ENCODE results near the gene ZNF709. TPM values are rescaled to one million over a fixed set of nuclear protein-coding genes. Genes with fewer than 3 reads are reported as not detected.
"Not testable (repeated sequence)": the region's sequence is repeated elsewhere in the genome, so short reads cannot be mapped to it uniquely, and the experiment has no call there.

ZNF709 gene
- total RNA-seq, 1 experiment from 2014 or later, result not detected

DNA sequence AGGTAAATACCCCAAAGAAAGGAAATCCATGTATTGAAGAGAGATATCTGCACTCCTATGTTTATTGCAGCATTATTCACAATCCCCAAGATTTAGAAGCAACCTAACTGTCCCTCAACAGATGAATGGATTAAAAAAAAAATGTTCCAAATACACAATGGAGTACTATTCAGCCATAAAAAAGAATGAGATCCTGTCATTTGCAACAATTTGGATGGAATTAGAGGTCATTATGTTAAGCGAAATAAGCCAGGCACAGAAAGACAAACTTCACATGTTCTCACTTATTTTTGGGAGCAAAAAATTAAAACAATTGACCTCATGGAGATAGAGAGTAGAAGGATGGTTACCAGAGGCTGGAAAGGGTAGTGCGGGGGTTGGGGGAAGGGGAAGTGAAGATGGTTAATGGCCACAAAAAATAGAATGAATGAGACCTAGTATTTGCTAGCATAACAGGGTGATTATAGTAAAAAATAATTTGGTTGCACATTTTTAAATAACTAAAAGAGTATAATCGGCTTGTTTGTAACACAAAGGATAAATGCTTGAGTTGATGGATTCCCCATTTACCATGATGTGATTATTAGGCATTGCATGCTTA, 9.7 kb upstream of the ZNF709 start (continued):
- TF ChIP-seq, protein P1, sequence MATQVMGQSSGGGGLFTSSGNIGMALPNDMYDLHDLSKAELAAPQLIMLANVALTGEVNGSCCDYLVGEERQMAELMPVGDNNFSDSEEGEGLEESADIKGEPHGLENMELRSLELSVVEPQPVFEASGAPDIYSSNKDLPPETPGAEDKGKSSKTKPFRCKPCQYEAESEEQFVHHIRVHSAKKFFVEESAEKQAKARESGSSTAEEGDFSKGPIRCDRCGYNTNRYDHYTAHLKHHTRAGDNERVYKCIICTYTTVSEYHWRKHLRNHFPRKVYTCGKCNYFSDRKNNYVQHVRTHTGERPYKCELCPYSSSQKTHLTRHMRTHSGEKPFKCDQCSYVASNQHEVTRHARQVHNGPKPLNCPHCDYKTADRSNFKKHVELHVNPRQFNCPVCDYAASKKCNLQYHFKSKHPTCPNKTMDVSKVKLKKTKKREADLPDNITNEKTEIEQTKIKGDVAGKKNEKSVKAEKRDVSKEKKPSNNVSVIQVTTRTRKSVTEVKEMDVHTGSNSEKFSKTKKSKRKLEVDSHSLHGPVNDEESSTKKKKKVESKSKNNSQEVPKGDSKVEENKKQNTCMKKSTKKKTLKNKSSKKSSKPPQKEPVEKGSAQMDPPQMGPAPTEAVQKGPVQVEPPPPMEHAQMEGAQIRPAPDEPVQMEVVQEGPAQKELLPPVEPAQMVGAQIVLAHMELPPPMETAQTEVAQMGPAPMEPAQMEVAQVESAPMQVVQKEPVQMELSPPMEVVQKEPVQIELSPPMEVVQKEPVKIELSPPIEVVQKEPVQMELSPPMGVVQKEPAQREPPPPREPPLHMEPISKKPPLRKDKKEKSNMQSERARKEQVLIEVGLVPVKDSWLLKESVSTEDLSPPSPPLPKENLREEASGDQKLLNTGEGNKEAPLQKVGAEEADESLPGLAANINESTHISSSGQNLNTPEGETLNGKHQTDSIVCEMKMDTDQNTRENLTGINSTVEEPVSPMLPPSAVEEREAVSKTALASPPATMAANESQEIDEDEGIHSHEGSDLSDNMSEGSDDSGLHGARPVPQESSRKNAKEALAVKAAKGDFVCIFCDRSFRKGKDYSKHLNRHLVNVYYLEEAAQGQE (IDR thresholded peaks at IDR 0.05; ENCODE audit: low read depth), result no peak
- TF ChIP-seq POLR2A (IDR thresholded peaks at IDR 0.05; ENCODE audit: borderline replicate concordance, extremely low read depth, insufficient read depth, insufficient read length) (no peak), ZFX (IDR thresholded peaks at IDR 0.05) (no peak)

DNA sequence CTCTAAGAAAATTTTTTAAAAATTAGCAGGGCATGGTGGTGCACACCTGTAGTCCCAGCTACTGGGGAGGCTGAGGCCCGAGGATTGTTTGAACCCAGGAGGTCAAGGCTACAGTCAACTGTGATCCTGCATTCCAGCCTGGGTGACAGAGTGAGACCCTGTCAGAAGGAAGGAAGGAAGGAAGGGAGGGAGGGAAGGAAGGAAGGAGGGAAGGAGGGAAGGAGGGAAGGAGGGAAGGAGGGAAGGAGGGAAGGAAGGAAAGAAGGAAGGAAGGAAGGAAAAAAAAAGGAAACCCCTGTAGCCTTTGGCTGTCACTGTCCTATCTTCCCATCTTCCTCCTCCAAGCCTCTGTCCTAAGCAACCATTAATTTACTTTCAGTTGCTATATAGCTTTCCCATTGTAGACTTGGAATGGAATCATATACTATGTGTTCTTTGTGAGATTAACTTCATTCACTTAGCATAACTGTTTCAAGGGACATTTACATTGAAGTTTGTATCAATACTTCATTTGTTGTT, 1.7 kb upstream of the ZNF709 start:
- H3K27me3 ChIP-seq (ENCODE audit: insufficient read depth, low read length); H3K36me3 ChIP-seq (ENCODE audit: control insufficient read depth in 1 of 2, insufficient read depth in 2 of 2, low read length in 2 of 2); BruUV-seq (replicated peaks); H3K4me2 ChIP-seq (ENCODE audit: low read length); DNase-seq (ENCODE audit: low read depth, low spot score); H3K4me3 ChIP-seq (replicated peaks in 1 of 2; ENCODE audit: low read depth in 1 of 2, low read length in 2 of 2); POLR2A ChIA-PET; H3K9ac ChIP-seq (ENCODE audit: low read length); intact Hi-C loops (cut with micrococcal nuclease); H3K9me3 ChIP-seq (ENCODE audit: control insufficient read depth in 1 of 2, insufficient read depth in 1 of 2, low read depth in 1 of 2, low read length in 2 of 2); H2AFZ ChIP-seq (ENCODE audit: low read depth, low read length, poor library complexity, severe bottlenecking); CTCF ChIA-PET; ATAC-seq; H3K9me2 ChIP-seq (ENCODE audit: insufficient read depth); RAD21 ChIA-PET (ENCODE audit: low non-redundant PET in 1 of 2, low total read pairs in 2 of 2, uncharacterized antibody in 2 of 2, unreplicated experiment in 2 of 2); H4K20me1 ChIP-seq (ENCODE audit: insufficient read depth); H3K27ac ChIP-seq (ENCODE audit: low read depth, low read length); H3K79me2 ChIP-seq (ENCODE audit: insufficient read depth, low read length); H3K4me1 ChIP-seq (ENCODE audit: control insufficient read depth in 1 of 2, insufficient read depth in 2 of 2, low read length in 2 of 2): not testable (repeated sequence)

DNA sequence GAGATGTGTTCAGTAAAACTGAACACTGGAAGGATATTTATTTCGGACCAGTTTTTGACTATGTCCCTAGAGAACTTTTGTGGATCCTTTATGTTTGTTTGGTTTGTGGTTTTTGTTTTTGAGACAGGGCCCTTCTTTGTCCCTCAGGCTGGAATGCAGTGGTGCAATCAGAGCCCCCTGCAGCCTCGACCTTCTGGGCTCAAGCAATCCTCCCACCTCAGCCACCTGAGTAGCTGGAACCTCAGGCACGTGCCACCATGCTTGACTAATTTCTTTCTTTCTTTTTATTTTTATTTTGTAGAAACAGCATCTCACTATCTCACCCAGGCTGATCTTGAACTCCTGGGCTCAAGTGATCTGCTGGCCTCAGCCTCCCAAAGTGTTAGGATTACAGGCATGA, 955 bp upstream of the ZNF709 start:
- H3K36me3 ChIP-seq (ENCODE audit: control insufficient read depth in 1 of 2, insufficient read depth in 2 of 2, low read length in 2 of 2), result no peaks in the 10 kb centered on the region
- no peak overlapping the region for H2AFZ ChIP-seq (ENCODE audit: low read depth, low read length, poor library complexity, severe bottlenecking)
- ChIA-PET CTCF (no interaction called here), RAD21 (ENCODE audit: low non-redundant PET in 1 of 2, low total read pairs in 2 of 2, uncharacterized antibody in 2 of 2, unreplicated experiment in 2 of 2) (no interaction called here), POLR2A (no interaction called here)
- no peaks in the 10 kb centered on the region for H4K20me1 ChIP-seq (ENCODE audit: insufficient read depth)
- no peaks in the 10 kb centered on the region for H3K79me2 ChIP-seq (ENCODE audit: insufficient read depth, low read length)
- H3K9me2 ChIP-seq (ENCODE audit: insufficient read depth), result no peaks in the 10 kb centered on the region
- no TSS peak for BruUV-seq (replicated peaks)
- DNase-seq (ENCODE audit: low read depth, low spot score), result no peak
- intact Hi-C loops (cut with micrococcal nuclease), result no loop called here
- peaks cover 5 to 6% of the 10 kb centered on the region in 2 experiments; a peak in 2 of 4 replicates for H3K9me3 ChIP-seq (ENCODE audit: control insufficient read depth in 1 of 2, insufficient read depth in 1 of 2, low read depth in 1 of 2, low read length in 2 of 2)
- ATAC-seq, result no peak
- no peak overlapping the region for H3K4me2 ChIP-seq (ENCODE audit: low read length)
- H3K4me3 ChIP-seq (replicated peaks in 1 of 2; ENCODE audit: low read depth in 1 of 2, low read length in 2 of 2), result no peak overlapping the region
- H3K4me1 ChIP-seq (ENCODE audit: control insufficient read depth in 1 of 2, insufficient read depth in 2 of 2, low read length in 2 of 2), result no peaks in the 10 kb centered on the region
- no peaks in the 10 kb centered on the region for H3K27me3 ChIP-seq (ENCODE audit: insufficient read depth, low read length)
- H3K9ac ChIP-seq (ENCODE audit: low read length), result no peak overlapping the region
- no peak overlapping the region for H3K27ac ChIP-seq (ENCODE audit: low read depth, low read length)
- TF ChIP-seq JUND (IDR thresholded peaks at IDR 0.05) (no peak), SIN3A (IDR thresholded peaks at IDR 0.05; ENCODE audit: low read depth) (no peak), CBX3 (IDR thresholded peaks at IDR 0.05; ENCODE audit: low read depth) (no peak), TCF7L2 (IDR thresholded peaks at IDR 0.05; ENCODE audit: borderline replicate concordance, extremely low read depth, insufficient read depth, insufficient read length) (no peak), ZFX (IDR thresholded peaks at IDR 0.05) (no peak)
- TF ChIP-seq, protein P2, sequence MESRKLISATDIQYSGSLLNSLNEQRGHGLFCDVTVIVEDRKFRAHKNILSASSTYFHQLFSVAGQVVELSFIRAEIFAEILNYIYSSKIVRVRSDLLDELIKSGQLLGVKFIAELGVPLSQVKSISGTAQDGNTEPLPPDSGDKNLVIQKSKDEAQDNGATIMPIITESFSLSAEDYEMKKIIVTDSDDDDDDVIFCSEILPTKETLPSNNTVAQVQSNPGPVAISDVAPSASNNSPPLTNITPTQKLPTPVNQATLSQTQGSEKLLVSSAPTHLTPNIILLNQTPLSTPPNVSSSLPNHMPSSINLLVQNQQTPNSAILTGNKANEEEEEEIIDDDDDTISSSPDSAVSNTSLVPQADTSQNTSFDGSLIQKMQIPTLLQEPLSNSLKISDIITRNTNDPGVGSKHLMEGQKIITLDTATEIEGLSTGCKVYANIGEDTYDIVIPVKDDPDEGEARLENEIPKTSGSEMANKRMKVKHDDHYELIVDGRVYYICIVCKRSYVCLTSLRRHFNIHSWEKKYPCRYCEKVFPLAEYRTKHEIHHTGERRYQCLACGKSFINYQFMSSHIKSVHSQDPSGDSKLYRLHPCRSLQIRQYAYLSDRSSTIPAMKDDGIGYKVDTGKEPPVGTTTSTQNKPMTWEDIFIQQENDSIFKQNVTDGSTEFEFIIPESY (IDR thresholded peaks at IDR 0.05; ENCODE audit: extremely low read depth, insufficient replicate concordance, low read length), result no peak
- TF ChIP-seq, protein P3, sequence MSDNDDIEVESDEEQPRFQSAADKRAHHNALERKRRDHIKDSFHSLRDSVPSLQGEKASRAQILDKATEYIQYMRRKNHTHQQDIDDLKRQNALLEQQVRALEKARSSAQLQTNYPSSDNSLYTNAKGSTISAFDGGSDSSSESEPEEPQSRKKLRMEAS (IDR thresholded peaks at IDR 0.05), result no peak
- TF ChIP-seq, protein P4, sequence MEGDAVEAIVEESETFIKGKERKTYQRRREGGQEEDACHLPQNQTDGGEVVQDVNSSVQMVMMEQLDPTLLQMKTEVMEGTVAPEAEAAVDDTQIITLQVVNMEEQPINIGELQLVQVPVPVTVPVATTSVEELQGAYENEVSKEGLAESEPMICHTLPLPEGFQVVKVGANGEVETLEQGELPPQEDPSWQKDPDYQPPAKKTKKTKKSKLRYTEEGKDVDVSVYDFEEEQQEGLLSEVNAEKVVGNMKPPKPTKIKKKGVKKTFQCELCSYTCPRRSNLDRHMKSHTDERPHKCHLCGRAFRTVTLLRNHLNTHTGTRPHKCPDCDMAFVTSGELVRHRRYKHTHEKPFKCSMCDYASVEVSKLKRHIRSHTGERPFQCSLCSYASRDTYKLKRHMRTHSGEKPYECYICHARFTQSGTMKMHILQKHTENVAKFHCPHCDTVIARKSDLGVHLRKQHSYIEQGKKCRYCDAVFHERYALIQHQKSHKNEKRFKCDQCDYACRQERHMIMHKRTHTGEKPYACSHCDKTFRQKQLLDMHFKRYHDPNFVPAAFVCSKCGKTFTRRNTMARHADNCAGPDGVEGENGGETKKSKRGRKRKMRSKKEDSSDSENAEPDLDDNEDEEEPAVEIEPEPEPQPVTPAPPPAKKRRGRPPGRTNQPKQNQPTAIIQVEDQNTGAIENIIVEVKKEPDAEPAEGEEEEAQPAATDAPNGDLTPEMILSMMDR (IDR thresholded peaks at IDR 0.05 in 2 of 3, conservative IDR thresholded peaks at IDR 0.05 in 1 of 3; ENCODE audit: borderline replicate concordance in 1 of 3, insufficient read depth in 1 of 3, low read depth in 2 of 3, low read length in 2 of 3), result no peak
